HepG2 (cell line): ENCODE data around the gene SHOX. TPM values are rescaled to one million over a fixed set of nuclear protein-coding genes. Genes with fewer than 3 reads are reported as not detected.
"Not testable (repeated sequence)": the region's sequence is repeated elsewhere in the genome, so short reads cannot be mapped to it uniquely, and the experiment has no call there.

Source experiments
- ATAC-seq: fragments of 200-7000 bp; cut with Tn5 transposase; 3 replicates; pipeline ENCODE4 v1.9.1; 2020; ENCODE audit warnings: mild to moderate bottlenecking, moderate library complexity
- BruUV-seq: library from RNA; stranded (reverse); fragments of 400-500 nt; replicated peaks from 2 replicates; lab custom pipeline; 2021; lab: Mats Ljungman, UMichigan
- CTCF ChIA-PET: fragments of 300-600 bp; formaldehyde crosslinking; extraction: SDS; loops from one replicate; lab custom pipeline; 2021; ENCODE audit warnings: low total read pairs, inconsistent platforms, low intra/inter-chr PET ratio; lab: Yijun Ruan, JAX
- POLR2A ChIA-PET: fragments of 350-600 bp; sonication (Branson Sonifier 250); formaldehyde crosslinking; loops from one replicate; lab custom pipeline; 2020; ENCODE audit warnings: antibody characterized with exemption, inconsistent platforms; lab: Yijun Ruan, JAX
- DNase-seq: peaks from one replicate; pipeline ENCODE4 v3.0.0-alpha.2; 2015; ENCODE audit warnings: low spot score
- FAIRE-seq: peaks from 3 replicates; lab custom pipeline; 2011; peaks lifted over from hg19 to GRCh38; lab: Jason Lieb, UNC
- H2AFZ ChIP-seq: one replicate; pipeline ENCODE4 v1.6.1; 2011; ENCODE audit warnings: low read length, inconsistent platforms
- H3K27ac ChIP-seq: fragments of 300-600 bp; 3 replicates; pipeline ENCODE4 v1.8.0; 2011; ENCODE audit warnings: mixed run types, mild to moderate bottlenecking, mixed read lengths, low read length, inconsistent platforms; ENCODE audit not compliant: insufficient read depth; ENCODE audit errors: extremely low read length
- H3K27me3 ChIP-seq, 2 experiments: fragments of 200-600 bp in 1 of 2; 2 replicates in 1 of 2; 3 replicates in 1 of 2; pipeline versions ENCODE4 v1.6.0 to v1.8.0; 2011; ENCODE audit warnings: low read length in 2 of 2, mild to moderate bottlenecking in 2 of 2, moderate library complexity in 2 of 2, inconsistent platforms in 1 of 2; ENCODE audit not compliant: insufficient read depth in 2 of 2, control insufficient read depth in 1 of 2
- H3K36me3 ChIP-seq, 2 experiments: fragments of 200-600 bp in 1 of 2; replicated peaks in 1 of 2; 2 replicates in 1 of 2; 3 replicates in 1 of 2; pipeline versions ENCODE4 v1.5.1 to v1.8.0; 2011; ENCODE audit warnings: low read length in 2 of 2, inconsistent platforms in 1 of 2; ENCODE audit not compliant: insufficient read depth in 2 of 2, control insufficient read depth in 1 of 2
- H3K4me1 ChIP-seq: 2 replicates; pipeline ENCODE4 v1.5.1; 2012; ENCODE audit warnings: low read length, inconsistent platforms; ENCODE audit not compliant: insufficient read depth
- H3K4me2 ChIP-seq: 2 replicates; pipeline ENCODE4 v1.6.0; 2011; ENCODE audit warnings: low read depth, low read length, inconsistent platforms
- H3K4me3 ChIP-seq, 3 experiments: fragments of 200-600 bp in 1 of 3; sonication (generic), shearing (Covaris generic) in 1 of 3; replicated peaks in 1 of 3; 2 replicates each; pipeline ENCODE4 v1.5.1; 2011 to 2016; ENCODE audit warnings: low read length in 3 of 3, inconsistent platforms in 2 of 3, low read depth in 2 of 3, mild to moderate bottlenecking in 2 of 3, control low read depth in 1 of 3, mixed read lengths in 1 of 3; ENCODE audit not compliant: insufficient read depth in 1 of 3
- H3K79me2 ChIP-seq: one replicate; pipeline ENCODE4 v1.6.1; 2011; ENCODE audit warnings: low read length, inconsistent platforms; ENCODE audit not compliant: insufficient read depth
- H3K9ac ChIP-seq: 2 replicates; pipeline ENCODE4 v1.6.0; 2011; ENCODE audit warnings: mild to moderate bottlenecking, low read depth, low read length, inconsistent platforms; ENCODE audit not compliant: insufficient read depth
- H3K9me3 ChIP-seq: 2 replicates; pipeline ENCODE4 v1.5.1; 2012; ENCODE audit warnings: mild to moderate bottlenecking, low read length
- H4K20me1 ChIP-seq: 2 replicates; pipeline ENCODE4 v1.6.0; 2011; ENCODE audit warnings: inconsistent platforms, mild to moderate bottlenecking, low read length, moderate library complexity; ENCODE audit not compliant: insufficient read depth
- DNMT3B ChIP-seq: conservative IDR thresholded peaks from 2 replicates; pipeline ENCODE4 v1.6.1; 2016; ENCODE audit warnings: missing biosample characterization, control low read depth
- HIVEP1 ChIP-seq: sonication (generic); formaldehyde crosslinking; IDR thresholded peaks from 2 replicates; pipeline ENCODE4 v1.4.0; 2020; ENCODE audit warnings: mild to moderate bottlenecking, missing genetic modification reagents
- HOXA9 ChIP-seq: sonication (generic); formaldehyde crosslinking; IDR thresholded peaks from 2 replicates; pipeline ENCODE4 v1.8.1; 2022; ENCODE audit warnings: missing genetic modification reagents, mild to moderate bottlenecking, moderate library complexity, borderline replicate concordance
- KDM4B ChIP-seq: sonication (generic); formaldehyde crosslinking; IDR thresholded peaks from 2 replicates; pipeline ENCODE4 v1.4.0; 2020; ENCODE audit warnings: missing genetic modification reagents
- RAD21 ChIP-seq: fragments of 450-650 bp; formaldehyde crosslinking; IDR thresholded peaks from 2 replicates; pipeline ENCODE4 v1.5.0; 2020; ENCODE audit warnings: mild to moderate bottlenecking
- TOPORS ChIP-seq: sonication (generic); formaldehyde crosslinking; IDR thresholded peaks from 2 replicates; pipeline ENCODE4 v1.8.0; 2023; ENCODE audit warnings: mild to moderate bottlenecking, missing genetic modification reagents
- ZNF431 ChIP-seq: sonication (generic); formaldehyde crosslinking; IDR thresholded peaks from 2 replicates; pipeline ENCODE4 v1.9.0; 2022; ENCODE audit warnings: missing genetic modification reagents, low read depth, mild to moderate bottlenecking, borderline replicate concordance
- ZNF468 ChIP-seq: sonication (generic); formaldehyde crosslinking; IDR thresholded peaks from 2 replicates; pipeline ENCODE4 v1.8.0; 2022; ENCODE audit warnings: mild to moderate bottlenecking, moderate library complexity, missing genetic modification reagents
- ZNF7 ChIP-seq: IDR thresholded peaks from 2 replicates; pipeline ENCODE4 v1.6.1; 2016; ENCODE audit warnings: missing biosample characterization, missing genetic modification reagents
- ZNF766 ChIP-seq: sonication (generic); formaldehyde crosslinking; IDR thresholded peaks from 2 replicates; pipeline ENCODE4 v1.5.0; 2020; ENCODE audit warnings: missing genetic modification reagents, borderline replicate concordance
- ZSCAN31 ChIP-seq: sonication (generic); formaldehyde crosslinking; IDR thresholded peaks from 2 replicates; pipeline ENCODE4 v1.5.0; 2020; ENCODE audit warnings: low read depth, mild to moderate bottlenecking, missing genetic modification reagents
- WGBS: methylation state at CpG from one replicate; pipeline ENCODE4 v1.1.6; 2017; ENCODE audit warnings: low lambda C conversion rate; 5-methylcytosine and 5-hydroxymethylcytosine counted together
- in situ Hi-C: cut with HindIII; loops from 2 replicates; pipeline ENCODE4 v1.10.0; 2017; ENCODE audit warnings: low pct_unique_long_range_greater_than_20kb; ENCODE audit not compliant: extremely low pct_ligation_motif_present
- intact Hi-C: fragments of 100-400 bp; cut with micrococcal nuclease; formaldehyde crosslinking; loops from one replicate; pipeline ENCODE4 v1.10.0; 2022; ENCODE audit not compliant: unreplicated experiment
- polyA plus RNA-seq, 8 experiments: library from polyadenylated mRNA; depleted of rRNA in 3 of 8; stranded (reverse) in 7 of 8; unstranded in 1 of 8; fragments of >200 nt; fragmentation: Illumina TruSeq in 4 of 8; extraction: Trizol in 4 of 8; gene quantifications; 2 replicates each; pipeline versions ENCODE4 v1.2.1 to v1.2.3, GENCODE V29; 2011 to 2016; ENCODE audit warnings: low read depth in 4 of 8, missing spikeins in 1 of 8, mixed read lengths in 1 of 8; ENCODE audit not compliant: insufficient read depth in 1 of 8
- total RNA-seq, 5 experiments: library from RNA; depleted of rRNA; stranded (reverse); fragments of >200 nt; fragmentation: Illumina TruSeq; extraction: Trizol; gene quantifications; 2 replicates each; pipeline ENCODE4 v1.2.3, GENCODE V29; 2016; ENCODE audit warnings: low read depth in 1 of 5
- TF ChIP-seq, protein P1 (sequence below): sonication (generic); formaldehyde crosslinking; IDR thresholded peaks from 2 replicates; pipeline ENCODE4 v1.8.1; 2023; ENCODE audit warnings: missing genetic modification reagents, inconsistent platforms, borderline replicate concordance
- TF ChIP-seq, protein P2 (sequence below): IDR thresholded peaks from 2 replicates; pipeline ENCODE4 v1.6.1; 2018; ENCODE audit warnings: missing genetic modification reagents, mild to moderate bottlenecking, missing compliant biosample characterization
- TF ChIP-seq, protein P3 (sequence below): sonication (generic); formaldehyde crosslinking; IDR thresholded peaks from 2 replicates; pipeline ENCODE4 v1.5.0; 2020; ENCODE audit warnings: missing genetic modification reagents, mild to moderate bottlenecking, borderline replicate concordance

SHOX gene
- total and polyA plus RNA-seq, 2 of the 13 experiments (the other 11 are each of a cell fraction or from before 2014, with no cell fraction given): not detected

DNA sequence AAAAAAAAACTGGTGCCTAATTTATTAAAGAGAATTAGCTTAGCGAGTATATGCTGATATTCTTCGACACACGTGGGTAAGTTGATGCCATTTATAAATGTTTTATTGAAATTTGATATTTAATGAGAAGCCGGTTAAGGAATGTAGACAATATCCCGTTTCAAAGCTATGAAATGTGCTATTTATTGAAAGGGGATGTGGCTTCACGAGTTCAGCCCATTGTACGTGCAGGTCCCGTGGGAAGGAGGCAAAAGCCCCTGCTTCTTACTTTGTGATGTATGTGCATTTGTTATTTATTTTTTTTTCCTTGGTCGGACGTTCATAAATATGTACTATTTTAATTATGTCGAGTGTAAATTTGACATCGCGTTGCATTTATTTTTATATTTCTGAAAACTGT lies 20.2 kb downstream of the SHOX start:
- H3K27ac ChIP-seq: no peak overlapping the region
- WGBS: 19% methylated on average over 13 of the region's 13 CpGs
- TF ChIP-seq, protein P1, sequence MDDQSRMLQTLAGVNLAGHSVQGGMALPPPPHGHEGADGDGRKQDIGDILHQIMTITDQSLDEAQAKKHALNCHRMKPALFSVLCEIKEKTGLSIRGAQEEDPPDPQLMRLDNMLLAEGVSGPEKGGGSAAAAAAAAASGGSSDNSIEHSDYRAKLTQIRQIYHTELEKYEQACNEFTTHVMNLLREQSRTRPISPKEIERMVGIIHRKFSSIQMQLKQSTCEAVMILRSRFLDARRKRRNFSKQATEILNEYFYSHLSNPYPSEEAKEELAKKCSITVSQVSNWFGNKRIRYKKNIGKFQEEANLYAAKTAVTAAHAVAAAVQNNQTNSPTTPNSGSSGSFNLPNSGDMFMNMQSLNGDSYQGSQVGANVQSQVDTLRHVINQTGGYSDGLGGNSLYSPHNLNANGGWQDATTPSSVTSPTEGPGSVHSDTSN (CRISPR knock-in tag): no peak
- TF ChIP-seq HIVEP1 (CRISPR knock-in tag) (no peak), ZNF431 (CRISPR knock-in tag) (no peak), DNMT3B (CRISPR knock-in tag) (no peak), ZNF766 (CRISPR knock-in tag) (no peak), KDM4B (CRISPR knock-in tag) (no peak), ZSCAN31 (CRISPR knock-in tag) (no peak), ZNF468 (CRISPR knock-in tag) (no peak), HOXA9 (no peak), RAD21 (no peak), ZNF7 (no peak), TOPORS (no peak)
- TF ChIP-seq, protein P2, sequence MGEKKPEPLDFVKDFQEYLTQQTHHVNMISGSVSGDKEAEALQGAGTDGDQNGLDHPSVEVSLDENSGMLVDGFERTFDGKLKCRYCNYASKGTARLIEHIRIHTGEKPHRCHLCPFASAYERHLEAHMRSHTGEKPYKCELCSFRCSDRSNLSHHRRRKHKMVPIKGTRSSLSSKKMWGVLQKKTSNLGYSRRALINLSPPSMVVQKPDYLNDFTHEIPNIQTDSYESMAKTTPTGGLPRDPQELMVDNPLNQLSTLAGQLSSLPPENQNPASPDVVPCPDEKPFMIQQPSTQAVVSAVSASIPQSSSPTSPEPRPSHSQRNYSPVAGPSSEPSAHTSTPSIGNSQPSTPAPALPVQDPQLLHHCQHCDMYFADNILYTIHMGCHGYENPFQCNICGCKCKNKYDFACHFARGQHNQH: no peak
- TF ChIP-seq, protein P3, sequence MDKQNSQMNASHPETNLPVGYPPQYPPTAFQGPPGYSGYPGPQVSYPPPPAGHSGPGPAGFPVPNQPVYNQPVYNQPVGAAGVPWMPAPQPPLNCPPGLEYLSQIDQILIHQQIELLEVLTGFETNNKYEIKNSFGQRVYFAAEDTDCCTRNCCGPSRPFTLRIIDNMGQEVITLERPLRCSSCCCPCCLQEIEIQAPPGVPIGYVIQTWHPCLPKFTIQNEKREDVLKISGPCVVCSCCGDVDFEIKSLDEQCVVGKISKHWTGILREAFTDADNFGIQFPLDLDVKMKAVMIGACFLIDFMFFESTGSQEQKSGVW: no peak
- no peak for ATAC-seq
- no peak overlapping the region for H2AFZ ChIP-seq
- ChIA-PET CTCF (no interaction called here), POLR2A (no interaction called here)
- no TSS peak for BruUV-seq
- H3K9ac ChIP-seq: no peak overlapping the region
- in situ Hi-C loops (no loop called here), intact Hi-C loops (no loop called here)
- no peak for FAIRE-seq
- no peak overlapping the region for H3K4me2 ChIP-seq
- DNase-seq: no peak
- H3K27me3 ChIP-seq: peaks cover 6 to 29% of the 10 kb centered on the region in 2 experiments; a peak in 4 of 5 replicates
- no peaks in the 10 kb centered on the region for H3K79me2 ChIP-seq
- H3K9me3 ChIP-seq: no peaks in the 10 kb centered on the region
- H3K4me1 ChIP-seq: no peaks in the 10 kb centered on the region
- no peak overlapping the region for H3K4me3 ChIP-seq
- no peaks in the 10 kb centered on the region for H3K36me3 ChIP-seq
- no peaks in the 10 kb centered on the region for H4K20me1 ChIP-seq

DNA sequence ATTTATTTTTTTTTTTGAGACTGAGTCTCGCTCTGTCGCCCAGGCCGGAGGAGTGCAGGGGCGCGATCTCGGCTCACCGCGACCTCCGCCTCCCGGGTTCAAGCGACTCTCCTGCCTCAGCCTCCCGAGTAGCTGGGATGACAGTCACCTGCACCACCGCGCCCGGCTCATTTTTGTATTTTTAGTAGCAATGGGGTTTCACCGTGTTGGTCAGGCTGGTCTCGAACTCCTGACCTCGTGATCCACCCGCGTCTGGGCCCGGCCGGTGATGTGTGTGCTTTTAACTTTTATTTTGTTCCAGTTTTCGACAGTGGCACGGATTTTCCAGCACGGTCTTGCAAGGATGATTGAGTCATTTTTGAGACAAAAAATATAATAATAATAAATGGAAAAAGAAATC lies 21.3 kb downstream of the SHOX start:
- DNase-seq, H2AFZ ChIP-seq, H3K27ac ChIP-seq, ATAC-seq, H3K9me3 ChIP-seq, H3K4me3 ChIP-seq, FAIRE-seq, POLR2A ChIA-PET, CTCF ChIA-PET, BruUV-seq, H3K9ac ChIP-seq, H3K4me2 ChIP-seq, H4K20me1 ChIP-seq, in situ Hi-C loops, intact Hi-C loops, H3K79me2 ChIP-seq, H3K4me1 ChIP-seq, H3K36me3 ChIP-seq: not testable (repeated sequence)
- 50% methylated on average over 25 of the region's 25 CpGs for WGBS
- H3K27me3 ChIP-seq: peaks cover 6 to 24% of the 10 kb centered on the region in 2 experiments; a peak in 4 of 5 replicates
